SW 1271 (cell line): ENCODE data around the gene CASS4.

Experiments used
- DNase-seq, 2 experiments: peaks; one replicate each; lab custom pipeline; 2025; lab: John Stamatoyannopoulos, UW

Gene CASS4

GRCh38 chr20:56443654-56444540, 31.8 kb downstream of the CASS4 start:
- no peak for DNase-seq

GRCh38 chr20:56445130-56445529, 33.1 kb downstream of the CASS4 start:
- no peak for DNase-seq

GRCh38 chr20:56445540-56445939, 33.5 kb downstream of the CASS4 start:
- DNase-seq = no peak

GRCh38 chr20:56447227-56447626, 35.2 kb downstream of the CASS4 start:
- DNase-seq = no peak

- no peak for DNase-seq
Observed at GRCh38 chr20:56449459-56449858, 37.4 kb downstream of the CASS4 start.

- no peak for DNase-seq
Observed at GRCh38 chr20:56451056-56451765, 39.2 kb downstream of the CASS4 start.

- DNase-seq = no peak
Observed at GRCh38 chr20:56453352-56453751, 41.3 kb downstream of the CASS4 start.

GRCh38 chr20:56454754-56455153, 42.7 kb downstream of the CASS4 start:
- no peak for DNase-seq

- DNase-seq = no peak
Observed at GRCh38 chr20:56458206-56458821, 46.3 kb downstream of the CASS4 start.

GRCh38 chr20:56460459-56460858, 48.4 kb downstream of the CASS4 start:
- DNase-seq = no peak

- DNase-seq = no peak
Observed at GRCh38 chr20:56461576-56461975, 49.5 kb downstream of the CASS4 start.

- no peak for DNase-seq
Observed at GRCh38 chr20:56463428-56463827, 51.4 kb downstream of the CASS4 start.

GRCh38 chr20:56465997-56466396, 53.9 kb downstream of the CASS4 start:
- DNase-seq = no peak

- no peak for DNase-seq
Observed at GRCh38 chr20:56467968-56468315, 55.9 kb downstream of the CASS4 start.

GRCh38 chr20:56468316-56469076, 56.4 kb downstream of the CASS4 start, which contains the start of gene RTF2:
Gene RTF2 (plus strand): TSS chr20:56468627. CDS start chr20:56468698, 71 bp downstream.
- peak; percentile 92 to 94 for DNase-seq

GRCh38 chr20:56469077-56469449, 57.0 kb downstream of the CASS4 start:
- peak in 1 of 2 experiments; percentile 7 for DNase-seq

GRCh38 chr20:56483970-56484369, 71.9 kb downstream of the CASS4 start:
- DNase-seq = no peak

GRCh38 chr20:56487216-56487615, 75.2 kb downstream of the CASS4 start:
- no peak for DNase-seq

GRCh38 chr20:56488566-56488965, 76.5 kb downstream of the CASS4 start:
- no peak for DNase-seq

- DNase-seq = no peak
Observed at GRCh38 chr20:56501116-56501515, 89.1 kb downstream of the CASS4 start.

GRCh38 chr20:56503916-56504315, 91.9 kb downstream of the CASS4 start:
- no peak for DNase-seq

- no peak for DNase-seq
Observed at GRCh38 chr20:56504373-56505005, 92.4 kb downstream of the CASS4 start.
